ENCODE results near the gene SLBP. TPM values are rescaled to one million over a fixed set of nuclear protein-coding genes. Genes with fewer than 3 reads are reported as not detected.

SLBP gene
- total RNA-seq, 1 experiment from 2014 or later = 98.3 TPM

DNA sequence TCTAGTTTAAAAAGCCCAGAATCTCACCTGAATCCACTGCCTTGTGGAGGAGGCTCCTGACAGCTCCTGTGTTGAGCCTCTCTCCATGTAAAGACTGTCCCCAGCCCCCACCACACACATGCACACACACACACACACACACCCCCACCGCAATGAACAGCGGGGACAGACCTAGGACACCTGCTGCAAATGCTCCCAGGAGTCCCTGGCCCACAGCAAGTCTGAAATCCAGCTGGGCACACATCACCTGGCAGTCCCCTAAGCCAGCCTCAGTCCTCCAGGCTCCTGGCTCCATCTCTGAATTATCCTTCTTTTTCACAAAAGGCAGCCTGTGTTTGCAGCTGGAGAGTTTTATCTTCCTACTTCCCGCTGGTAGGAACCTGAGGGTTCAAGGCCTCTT, 21.4 kb downstream of the SLBP start:
- TF ChIP-seq EZH2phosphoT487 (IDR thresholded peaks at IDR 0.05; ENCODE audit: borderline replicate concordance, low read length) (no peak), EZH2 (IDR thresholded peaks at IDR 0.05; ENCODE audit: low read length, unreplicated experiment) (no peak)
- TF ChIP-seq, protein P1, sequence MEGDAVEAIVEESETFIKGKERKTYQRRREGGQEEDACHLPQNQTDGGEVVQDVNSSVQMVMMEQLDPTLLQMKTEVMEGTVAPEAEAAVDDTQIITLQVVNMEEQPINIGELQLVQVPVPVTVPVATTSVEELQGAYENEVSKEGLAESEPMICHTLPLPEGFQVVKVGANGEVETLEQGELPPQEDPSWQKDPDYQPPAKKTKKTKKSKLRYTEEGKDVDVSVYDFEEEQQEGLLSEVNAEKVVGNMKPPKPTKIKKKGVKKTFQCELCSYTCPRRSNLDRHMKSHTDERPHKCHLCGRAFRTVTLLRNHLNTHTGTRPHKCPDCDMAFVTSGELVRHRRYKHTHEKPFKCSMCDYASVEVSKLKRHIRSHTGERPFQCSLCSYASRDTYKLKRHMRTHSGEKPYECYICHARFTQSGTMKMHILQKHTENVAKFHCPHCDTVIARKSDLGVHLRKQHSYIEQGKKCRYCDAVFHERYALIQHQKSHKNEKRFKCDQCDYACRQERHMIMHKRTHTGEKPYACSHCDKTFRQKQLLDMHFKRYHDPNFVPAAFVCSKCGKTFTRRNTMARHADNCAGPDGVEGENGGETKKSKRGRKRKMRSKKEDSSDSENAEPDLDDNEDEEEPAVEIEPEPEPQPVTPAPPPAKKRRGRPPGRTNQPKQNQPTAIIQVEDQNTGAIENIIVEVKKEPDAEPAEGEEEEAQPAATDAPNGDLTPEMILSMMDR (conservative IDR thresholded peaks at IDR 0.05; ENCODE audit: low read depth, low read length) = no peak
- H3K4me2 ChIP-seq (ENCODE audit: low read length) = no peak overlapping the region
- POLR2A ChIA-PET (ENCODE audit: unreplicated experiment) = no interaction called here
- H3K9me3 ChIP-seq (ENCODE audit: low read length) = no peaks in the 10 kb centered on the region
- H4K20me1 ChIP-seq (ENCODE audit: low read length) = no peaks in the 10 kb centered on the region
- BruUV-seq (replicated peaks) = no TSS peak
- CTCF ChIA-PET = no interaction called here
- intact Hi-C loops (cut with micrococcal nuclease) = no loop called here
- DNase-seq (no peak), ATAC-seq (no peak)
- H3K27me3 ChIP-seq (ENCODE audit: low read length) = no peaks in the 10 kb centered on the region
- no peaks in the 10 kb centered on the region for H3F3A ChIP-seq (ENCODE audit: low read length, unreplicated experiment)
- H3K27ac ChIP-seq (ENCODE audit: low read length) = no peak overlapping the region
- no peak overlapping the region for H3K9ac ChIP-seq (ENCODE audit: low read length)
- H3K4me1 ChIP-seq (ENCODE audit: insufficient read depth, low read length) = no peaks in the 10 kb centered on the region
- H3K36me3 ChIP-seq (ENCODE audit: low read depth, low read length) = peaks cover 40% of the 10 kb centered on the region
- H3K4me3 ChIP-seq (ENCODE audit: low read length) = no peak overlapping the region
- H3K9me2 ChIP-seq (replicated peaks; ENCODE audit: low read length) = no peaks in the 10 kb centered on the region
- H2AFZ ChIP-seq (ENCODE audit: low read length) = no peak overlapping the region
- H3K79me2 ChIP-seq (ENCODE audit: low read length) = no peaks in the 10 kb centered on the region

DNA sequence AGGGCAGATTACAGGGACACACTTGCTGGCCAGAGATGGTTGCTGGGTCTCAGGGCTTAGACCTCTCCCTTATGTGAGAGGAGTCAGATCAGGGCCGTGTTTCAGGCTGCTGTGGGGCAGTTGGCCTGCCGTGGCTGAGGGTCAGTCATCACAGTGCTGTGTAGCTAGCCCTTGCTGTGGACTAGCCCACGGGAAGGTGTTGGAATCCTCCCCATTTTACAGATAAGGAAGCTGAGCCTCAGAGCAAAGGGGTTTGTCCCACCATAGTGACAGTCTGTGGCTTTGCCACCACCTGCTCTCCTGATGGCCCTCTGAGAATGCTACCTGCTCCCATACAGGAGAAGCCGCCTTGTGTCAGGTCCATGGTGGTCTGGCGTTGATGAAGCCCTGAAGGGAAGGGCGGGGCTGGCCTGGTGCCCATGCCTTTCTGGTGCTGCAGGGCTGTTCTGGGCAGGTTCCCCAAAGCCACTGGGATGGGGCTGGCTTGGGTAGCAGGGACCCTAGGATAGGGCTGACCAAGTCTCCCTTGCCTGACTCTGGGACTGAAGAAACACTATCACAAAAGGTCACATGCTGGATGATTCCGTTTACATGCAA, 25.6 kb downstream of the SLBP start:
- Histone ChIP-seq H3K27ac (ENCODE audit: low read length) (no peak overlapping the region), H3K9me2 (replicated peaks; ENCODE audit: low read length) (no peaks in the 10 kb centered on the region), H3K4me2 (ENCODE audit: low read length) (no peak overlapping the region), H3K79me2 (ENCODE audit: low read length) (no peaks in the 10 kb centered on the region), H3K9ac (ENCODE audit: low read length) (no peak overlapping the region), H3K36me3 (ENCODE audit: low read depth, low read length) (peaks cover 10% of the 10 kb centered on the region), H3K4me3 (ENCODE audit: low read length) (no peak overlapping the region), H3K27me3 (ENCODE audit: low read length) (no peaks in the 10 kb centered on the region), H3K9me3 (ENCODE audit: low read length) (no peaks in the 10 kb centered on the region), H4K20me1 (ENCODE audit: low read length) (no peaks in the 10 kb centered on the region), H3K4me1 (ENCODE audit: insufficient read depth, low read length) (peaks cover 5% of the 10 kb centered on the region; the same call in 1 of the 2 replicates), H3F3A (ENCODE audit: low read length, unreplicated experiment) (no peaks in the 10 kb centered on the region), H2AFZ (ENCODE audit: low read length) (no peak overlapping the region)
- ATAC-seq (no peak), DNase-seq (no peak)
- POLR2A ChIA-PET (ENCODE audit: unreplicated experiment) = no interaction called here
- TF ChIP-seq, protein P1 (conservative IDR thresholded peaks at IDR 0.05; ENCODE audit: low read depth, low read length) = no peak
- TF ChIP-seq EZH2 (IDR thresholded peaks at IDR 0.05; ENCODE audit: low read length, unreplicated experiment) = no peak
- no peak for TF ChIP-seq EZH2phosphoT487 (IDR thresholded peaks at IDR 0.05; ENCODE audit: borderline replicate concordance, low read length)
- intact Hi-C loops (cut with micrococcal nuclease) = no loop called here
- BruUV-seq (replicated peaks) = no TSS peak
- CTCF ChIA-PET = no interaction called here

DNA sequence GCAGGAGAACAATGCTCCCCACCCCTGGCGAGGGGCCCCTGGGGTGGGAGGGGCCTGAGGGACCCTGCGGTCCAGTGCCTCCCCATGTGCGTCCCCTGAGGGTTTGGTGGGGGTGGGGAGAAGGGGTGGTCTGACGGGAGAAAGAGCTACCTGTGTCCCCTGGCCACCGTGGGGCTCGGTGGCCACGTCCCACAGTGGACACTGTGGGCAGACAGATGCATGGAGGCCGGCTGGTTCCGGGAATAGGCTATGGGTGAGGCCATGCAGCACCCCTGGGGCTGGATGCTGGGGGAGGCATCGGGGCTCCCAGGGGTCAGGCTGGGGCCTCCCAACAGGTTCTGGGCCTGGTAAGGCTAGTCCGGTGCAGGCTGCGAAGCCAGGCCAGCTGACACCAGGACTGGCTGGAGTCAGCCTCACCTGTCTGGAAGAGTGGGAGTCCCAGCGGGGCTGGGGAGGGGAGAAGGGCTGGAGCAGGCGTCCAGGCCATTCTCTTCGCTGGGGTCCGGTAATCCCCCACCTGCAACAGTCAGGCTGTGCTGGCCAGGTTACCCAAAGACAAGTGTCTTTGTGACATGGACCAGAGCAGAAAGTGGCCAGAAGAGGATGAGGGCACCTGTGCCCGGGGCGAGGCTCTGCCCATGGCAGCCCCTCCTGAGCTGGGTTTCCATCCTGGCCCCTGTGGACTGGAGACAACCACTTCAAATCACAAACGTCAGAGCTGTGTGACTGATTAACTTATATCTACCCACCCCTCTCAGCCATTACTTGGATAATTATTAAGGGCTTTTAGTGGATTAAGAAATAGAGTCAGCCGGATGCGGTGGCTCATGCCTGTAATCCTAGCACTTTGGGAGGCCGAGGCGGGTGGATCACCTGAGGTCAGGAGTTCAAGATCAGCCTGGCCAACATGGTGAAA, 26.6 kb downstream of the SLBP start:
- no peak overlapping the region for H2AFZ ChIP-seq (ENCODE audit: low read length)
- POLR2A ChIA-PET (ENCODE audit: unreplicated experiment) = no interaction called here
- H3K9ac ChIP-seq (ENCODE audit: low read length) = peak overlapping the region; percentile 47

More for the DNA sequence above, 26.6 kb downstream of the SLBP start:
- Histone ChIP-seq H3K9me2 (replicated peaks; ENCODE audit: low read length) (no peaks in the 10 kb centered on the region), H3K79me2 (ENCODE audit: low read length) (no peaks in the 10 kb centered on the region), H3K9me3 (ENCODE audit: low read length) (no peaks in the 10 kb centered on the region), H3K27ac (ENCODE audit: low read length) (no peak overlapping the region), H3F3A (ENCODE audit: low read length, unreplicated experiment) (no peaks in the 10 kb centered on the region), H3K36me3 (ENCODE audit: low read depth, low read length) (no peaks in the 10 kb centered on the region), H3K4me2 (ENCODE audit: low read length) (peak overlapping the region; percentile 90), H3K4me3 (ENCODE audit: low read length) (peak overlapping the region; percentile 70), H4K20me1 (ENCODE audit: low read length) (no peaks in the 10 kb centered on the region), H3K4me1 (ENCODE audit: insufficient read depth, low read length) (peaks cover 5% of the 10 kb centered on the region; the same call in 1 of the 2 replicates), H3K27me3 (ENCODE audit: low read length) (no peaks in the 10 kb centered on the region)
- intact Hi-C loops (cut with micrococcal nuclease) = no loop called here
- ATAC-seq (no peak), DNase-seq (no peak)
- TF ChIP-seq EZH2phosphoT487 (IDR thresholded peaks at IDR 0.05; ENCODE audit: borderline replicate concordance, low read length) (no peak), EZH2 (IDR thresholded peaks at IDR 0.05; ENCODE audit: low read length, unreplicated experiment) (no peak)
- BruUV-seq (replicated peaks) = no TSS peak
- CTCF ChIA-PET = no interaction called here
